HG02610 (cell line): ENCODE data around the gene PIP5K1B.

Experiments used
- ATAC-seq: cut with Tn5 transposase; IDR thresholded peaks from one replicate; pipeline ENCODE4 v1.9.1; 2021; ENCODE audit warnings: mild to moderate bottlenecking, moderate library complexity; ENCODE audit not compliant: unreplicated experiment

Gene PIP5K1B

GRCh38 chr9:68844157-68844556, 139.1 kb downstream of the PIP5K1B start:
- no peak for ATAC-seq

- ATAC-seq: peak; percentile 56
Measured at GRCh38 chr9:68844631-68845612, 139.9 kb downstream of the PIP5K1B start.

- ATAC-seq: peak; percentile 45
Measured at GRCh38 chr9:68847765-68848164, 142.7 kb downstream of the PIP5K1B start.

DNA sequence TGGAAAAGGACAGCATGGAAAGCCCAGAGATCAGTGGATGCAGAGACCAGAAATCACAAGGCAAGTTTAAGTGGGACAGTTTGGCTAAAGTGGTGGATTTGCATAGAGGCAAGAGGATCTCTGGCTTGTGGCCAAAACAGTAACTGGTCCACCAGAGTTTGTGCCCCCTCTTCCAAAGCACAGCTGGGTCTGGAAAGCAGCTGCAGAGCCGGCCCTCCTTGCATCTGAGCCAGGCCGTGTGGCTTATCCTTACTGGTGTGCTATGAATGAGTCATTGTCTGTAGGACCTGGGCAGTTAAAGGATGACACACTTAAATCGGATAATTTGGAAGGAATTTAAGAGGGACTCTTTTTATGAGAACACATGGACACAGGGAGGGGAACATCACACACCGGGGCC, 146.6 kb downstream of the PIP5K1B start:
- ATAC-seq: no peak

- no peak for ATAC-seq
Measured at GRCh38 chr9:68852941-68853340, 147.9 kb downstream of the PIP5K1B start.

GRCh38 chr9:68859347-68859746, 154.3 kb downstream of the PIP5K1B start:
- ATAC-seq: no peak

- ATAC-seq: no peak
Measured at GRCh38 chr9:68860419-68860818, 155.4 kb downstream of the PIP5K1B start.

DNA sequence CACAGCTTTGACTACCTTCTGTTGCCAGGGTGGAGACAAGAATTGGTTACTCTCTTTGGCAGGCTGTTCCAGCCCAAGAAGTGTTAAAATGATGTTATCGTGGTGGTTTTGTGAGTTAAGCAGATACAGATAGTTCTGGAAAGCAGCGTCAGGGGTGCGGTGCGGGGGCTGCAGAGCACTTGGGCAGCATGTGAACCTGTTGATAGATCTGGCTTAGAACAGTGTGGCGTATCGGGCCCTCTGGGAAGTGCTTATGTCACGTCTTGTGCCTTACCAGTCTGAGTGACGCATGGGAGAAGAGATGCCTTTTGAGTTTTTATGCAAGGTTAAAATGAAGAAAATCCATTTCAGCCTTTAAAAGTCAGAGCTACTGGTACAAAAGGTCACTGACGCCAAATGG, 156.4 kb downstream of the PIP5K1B start:
- no peak for ATAC-seq

GRCh38 chr9:68867066-68867465, 162.0 kb downstream of the PIP5K1B start:
- ATAC-seq: no peak

GRCh38 chr9:68869022-68869421, 164.0 kb downstream of the PIP5K1B start:
- ATAC-seq: no peak

- no peak for ATAC-seq
Measured at GRCh38 chr9:68870086-68870485, 165.0 kb downstream of the PIP5K1B start.

- no peak for ATAC-seq
Measured at GRCh38 chr9:68871236-68871635, 166.2 kb downstream of the PIP5K1B start.

- ATAC-seq: no peak
Measured at GRCh38 chr9:68872026-68872501, 167.0 kb downstream of the PIP5K1B start.

GRCh38 chr9:68873179-68873578, 168.1 kb downstream of the PIP5K1B start:
- no peak for ATAC-seq

DNA sequence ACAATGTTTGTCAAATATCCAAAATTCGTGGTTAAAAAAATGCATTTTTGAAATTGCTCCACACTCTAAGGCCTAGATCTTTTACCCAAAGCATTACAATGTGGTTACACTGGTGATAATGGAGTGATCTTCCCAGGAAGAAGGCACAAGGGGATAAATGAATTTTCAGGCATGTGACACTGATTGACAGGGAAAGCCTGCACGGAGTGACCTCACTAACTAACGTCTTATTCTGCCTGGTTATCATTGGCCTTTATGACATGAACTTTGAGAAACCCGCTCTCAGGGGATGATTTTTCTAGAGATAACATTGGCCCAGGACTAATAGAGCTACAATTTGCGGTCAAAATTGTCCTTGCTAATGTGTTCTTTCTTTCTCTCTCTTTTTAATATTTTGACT, 171.2 kb downstream of the PIP5K1B start:
- no peak for ATAC-seq

- ATAC-seq: no peak
Measured at GRCh38 chr9:68876681-68877080, 171.6 kb downstream of the PIP5K1B start.

DNA sequence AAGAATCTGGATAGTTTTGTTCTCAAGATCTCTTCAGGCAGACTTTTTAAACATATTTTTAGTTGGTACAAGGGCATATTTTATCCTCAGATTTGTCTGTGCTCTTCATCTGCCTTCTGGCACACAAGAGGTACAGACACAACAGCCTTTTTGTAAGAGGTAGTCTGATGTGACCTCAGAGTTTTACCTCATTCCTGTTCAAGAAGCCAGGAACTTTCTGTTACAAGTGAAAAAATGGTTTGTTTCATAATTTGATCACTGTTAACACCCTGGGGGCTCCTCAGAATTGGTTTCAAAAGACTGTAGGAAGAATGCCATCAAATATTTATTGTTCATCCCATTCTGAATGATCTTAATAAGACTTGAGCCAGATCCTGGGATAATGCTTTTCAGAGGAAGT, 172.2 kb downstream of the PIP5K1B start:
- no peak for ATAC-seq

GRCh38 chr9:68878450-68878849, 173.4 kb downstream of the PIP5K1B start:
- no peak for ATAC-seq

- ATAC-seq: no peak
Measured at GRCh38 chr9:68883224-68883623, 178.2 kb downstream of the PIP5K1B start.

GRCh38 chr9:68887232-68887631, 182.2 kb downstream of the PIP5K1B start:
- ATAC-seq: no peak

- no peak for ATAC-seq
Measured at GRCh38 chr9:68894502-68894901, 189.5 kb downstream of the PIP5K1B start.

- ATAC-seq: peak; percentile 93
Measured at GRCh38 chr9:68895741-68896478, 190.9 kb downstream of the PIP5K1B start.
